GM12878 (cell line): ENCODE measurements around the gene P4HA2. TPM values are rescaled to one million over a fixed set of nuclear protein-coding genes. Genes with fewer than 3 reads are reported as not detected.

Source experiments
- BACH1 ChIP-seq: fragments of 450-650 bp; IDR thresholded peaks from 2 replicates; pipeline ENCODE4 v1.6.1; 2017; ENCODE audit warnings: mild to moderate bottlenecking, borderline replicate concordance
- HCFC1 ChIP-seq: fragments of 150-350 bp; IDR thresholded peaks from 2 replicates; pipeline ENCODE4 v1.6.1; 2014; ENCODE audit warnings: low read length
- HDAC2 ChIP-seq: fragments of 200-600 bp; sonication (generic); IDR thresholded peaks from 2 replicates; pipeline ENCODE4 v1.6.1; 2017
- IRF3 ChIP-seq: fragments of 450-650 bp; IDR thresholded peaks from 2 replicates; pipeline ENCODE4 v1.6.1; 2014; ENCODE audit warnings: mild to moderate bottlenecking
- LARP7 ChIP-seq: fragments of 450-650 bp; IDR thresholded peaks from 2 replicates; pipeline ENCODE4 v1.6.1; 2017; ENCODE audit warnings: mild to moderate bottlenecking
- MYB ChIP-seq: fragments of 150-350 bp; IDR thresholded peaks from 2 replicates; pipeline ENCODE4 v1.6.1; 2014; ENCODE audit warnings: mild to moderate bottlenecking, low read depth, low read length, borderline replicate concordance
- NBN ChIP-seq: fragments of 450-650 bp; IDR thresholded peaks from 2 replicates; pipeline ENCODE4 v1.6.1; 2016
- PAX8 ChIP-seq: fragments of 450-650 bp; IDR thresholded peaks from 2 replicates; pipeline ENCODE4 v1.6.1; 2017; ENCODE audit warnings: mild to moderate bottlenecking, moderate library complexity
- PML ChIP-seq: IDR thresholded peaks from 2 replicates; pipeline ENCODE4 v1.6.1; 2012; ENCODE audit warnings: low read length, inconsistent platforms
- POLR2AphosphoS2 ChIP-seq: IDR thresholded peaks from 2 replicates; pipeline ENCODE4 v1.6.1; 2011; ENCODE audit warnings: low read depth, mild to moderate bottlenecking, low read length, improper control_type of control experiment, moderate library complexity
- RELB ChIP-seq: fragments of 450-650 bp; IDR thresholded peaks from 2 replicates; pipeline ENCODE4 v1.6.1; 2017; ENCODE audit warnings: low read depth, mild to moderate bottlenecking, moderate library complexity
- SP1 ChIP-seq: IDR thresholded peaks from one replicate; pipeline ENCODE4 v1.6.1; 2011; ENCODE audit warnings: low read depth, low read length
- TAF1 ChIP-seq: IDR thresholded peaks from 2 replicates; pipeline ENCODE4 v1.6.1; 2011; ENCODE audit warnings: mild to moderate bottlenecking, low read depth, low read length, borderline replicate concordance
- TBL1XR1 ChIP-seq: IDR thresholded peaks from 2 replicates; pipeline ENCODE4 v1.6.1; 2012; ENCODE audit warnings: low read depth, low read length, improper control_type of control experiment
- ZZZ3 ChIP-seq: IDR thresholded peaks from 2 replicates; pipeline ENCODE4 v1.6.1; 2011; ENCODE audit warnings: low read depth; ENCODE audit not compliant: control insufficient read depth, insufficient read length
- polyA plus RNA-seq, 11 experiments: library from polyadenylated mRNA; depleted of rRNA in 4 of 11; unstranded in 6 of 11; stranded (reverse) in 5 of 11; fragments of >200 nt; fragmentation: Nextera tagmentation in 4 of 11; fragmentation: Illumina TruSeq in 1 of 11; extraction: Ambion mirVana in 4 of 11; extraction: Trizol in 1 of 11; gene quantifications; 1 replicate in 1 of 11; 2 replicates in 10 of 11; pipeline versions ENCODE4 v1.2.1 to v1.2.3, GENCODE V29; 2011 to 2016; ENCODE audit warnings: inconsistent platforms in 2 of 11, missing spikeins in 2 of 11, low read depth in 1 of 11
- total RNA-seq, 4 experiments: library from RNA; depleted of rRNA in 3 of 4; stranded (reverse); fragments of >200 nt in 3 of 4; fragmentation: Illumina TruSeq in 1 of 4; extraction: Trizol in 1 of 4; gene quantifications; 2 replicates each; pipeline versions ENCODE4 v1.2.1 to v1.2.3, GENCODE V29; 2013 to 2021
- TF ChIP-seq, protein P1 (sequence below): fragments of 450-650 bp; formaldehyde crosslinking; IDR thresholded peaks from 2 replicates; pipeline ENCODE4 v1.4.0; 2022; ENCODE audit warnings: mild to moderate bottlenecking, moderate library complexity
- TF ChIP-seq, protein P2 (sequence below): fragments of 450-650 bp; IDR thresholded peaks from 2 replicates; pipeline ENCODE4 v1.6.1; 2017; ENCODE audit warnings: mild to moderate bottlenecking
- TF ChIP-seq, protein P3 (sequence below): fragments of 150-350 bp; IDR thresholded peaks from 2 replicates; pipeline ENCODE4 v1.6.1; 2014; ENCODE audit warnings: mild to moderate bottlenecking, low read depth, low read length
- TF ChIP-seq, protein P4 (sequence below): IDR thresholded peaks from 2 replicates; pipeline ENCODE4 v1.6.1; 2011; ENCODE audit warnings: low read depth, mild to moderate bottlenecking, low read length, moderate library complexity, borderline replicate concordance; ENCODE audit errors: extremely low read depth
- TF ChIP-seq, protein P5 (sequence below): IDR thresholded peaks from 2 replicates; pipeline ENCODE4 v1.6.1; 2011; ENCODE audit warnings: borderline replicate concordance, low read depth, mild to moderate bottlenecking, moderate library complexity, low read length; ENCODE audit not compliant: insufficient read depth, poor library complexity, severe bottlenecking

The P4HA2 gene
- total and polyA plus RNA-seq, 10 of the 15 experiments (the other 5 are each of a cell fraction or from before 2014, with no cell fraction given), result 4.7 to 10.9 (median 7.5) TPM

DNA sequence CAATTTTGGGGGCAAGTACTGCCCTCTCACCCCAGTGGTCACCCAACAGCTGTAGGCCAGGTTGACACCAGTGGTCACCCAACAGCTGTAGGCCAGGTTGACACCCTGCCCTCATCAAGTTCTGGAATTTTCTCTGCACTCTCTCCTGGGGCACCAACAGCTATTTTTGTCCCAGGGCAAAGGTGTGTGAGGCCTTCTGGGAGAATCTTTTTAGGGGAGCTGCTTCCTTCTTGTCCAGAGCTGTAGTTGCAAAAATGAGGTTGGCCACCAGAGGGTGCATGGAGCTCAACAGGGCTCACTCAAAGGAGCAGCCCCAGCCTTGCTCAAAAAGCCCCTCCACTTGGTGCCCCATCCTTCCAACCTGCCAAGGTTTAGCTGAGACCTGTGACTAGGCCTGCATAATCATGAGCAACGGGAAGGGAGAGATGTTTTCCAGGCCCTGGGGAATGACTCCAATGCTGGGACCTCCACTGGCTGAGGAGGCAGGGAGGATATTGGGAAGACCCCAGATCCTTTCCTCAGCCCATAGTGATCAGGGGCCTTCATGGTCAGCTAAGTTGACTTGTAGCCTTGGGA is 10.6 kb upstream of the P4HA2 start (continued):
- TF ChIP-seq, protein P1, sequence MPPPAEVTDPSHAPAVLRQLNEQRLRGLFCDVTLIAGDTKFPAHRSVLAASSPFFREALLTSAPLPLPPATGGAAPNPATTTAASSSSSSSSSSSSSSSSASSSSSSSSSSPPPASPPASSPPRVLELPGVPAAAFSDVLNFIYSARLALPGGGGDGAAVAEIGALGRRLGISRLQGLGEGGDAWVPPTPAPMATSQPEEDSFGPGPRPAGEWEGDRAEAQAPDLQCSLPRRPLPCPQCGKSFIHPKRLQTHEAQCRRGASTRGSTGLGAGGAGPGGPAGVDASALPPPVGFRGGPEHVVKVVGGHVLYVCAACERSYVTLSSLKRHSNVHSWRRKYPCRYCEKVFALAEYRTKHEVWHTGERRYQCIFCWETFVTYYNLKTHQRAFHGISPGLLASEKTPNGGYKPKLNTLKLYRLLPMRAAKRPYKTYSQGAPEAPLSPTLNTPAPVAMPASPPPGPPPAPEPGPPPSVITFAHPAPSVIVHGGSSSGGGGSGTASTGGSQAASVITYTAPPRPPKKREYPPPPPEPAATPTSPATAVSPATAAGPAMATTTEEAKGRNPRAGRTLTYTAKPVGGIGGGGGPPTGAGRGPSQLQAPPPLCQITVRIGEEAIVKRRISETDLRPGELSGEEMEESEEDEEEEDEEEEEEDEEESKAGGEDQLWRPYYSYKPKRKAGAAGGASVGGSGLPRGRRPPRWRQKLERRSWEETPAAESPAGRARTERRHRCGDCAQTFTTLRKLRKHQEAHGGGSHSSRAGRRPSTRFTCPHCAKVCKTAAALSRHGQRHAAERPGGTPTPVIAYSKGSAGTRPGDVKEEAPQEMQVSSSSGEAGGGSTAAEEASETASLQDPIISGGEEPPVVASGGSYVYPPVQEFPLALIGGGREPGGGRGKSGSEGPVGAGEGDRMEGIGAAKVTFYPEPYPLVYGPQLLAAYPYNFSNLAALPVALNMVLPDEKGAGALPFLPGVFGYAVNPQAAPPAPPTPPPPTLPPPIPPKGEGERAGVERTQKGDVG (CRISPR knock-in tag), result no peak
- no peak for TF ChIP-seq PAX8
- TF ChIP-seq POLR2AphosphoS2, result no peak
- TF ChIP-seq BACH1, result no peak
- no peak for TF ChIP-seq HDAC2
- TF ChIP-seq TAF1, result no peak
- TF ChIP-seq MYB, result no peak
- TF ChIP-seq, protein P2, sequence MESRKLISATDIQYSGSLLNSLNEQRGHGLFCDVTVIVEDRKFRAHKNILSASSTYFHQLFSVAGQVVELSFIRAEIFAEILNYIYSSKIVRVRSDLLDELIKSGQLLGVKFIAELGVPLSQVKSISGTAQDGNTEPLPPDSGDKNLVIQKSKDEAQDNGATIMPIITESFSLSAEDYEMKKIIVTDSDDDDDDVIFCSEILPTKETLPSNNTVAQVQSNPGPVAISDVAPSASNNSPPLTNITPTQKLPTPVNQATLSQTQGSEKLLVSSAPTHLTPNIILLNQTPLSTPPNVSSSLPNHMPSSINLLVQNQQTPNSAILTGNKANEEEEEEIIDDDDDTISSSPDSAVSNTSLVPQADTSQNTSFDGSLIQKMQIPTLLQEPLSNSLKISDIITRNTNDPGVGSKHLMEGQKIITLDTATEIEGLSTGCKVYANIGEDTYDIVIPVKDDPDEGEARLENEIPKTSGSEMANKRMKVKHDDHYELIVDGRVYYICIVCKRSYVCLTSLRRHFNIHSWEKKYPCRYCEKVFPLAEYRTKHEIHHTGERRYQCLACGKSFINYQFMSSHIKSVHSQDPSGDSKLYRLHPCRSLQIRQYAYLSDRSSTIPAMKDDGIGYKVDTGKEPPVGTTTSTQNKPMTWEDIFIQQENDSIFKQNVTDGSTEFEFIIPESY, result no peak
- no peak for TF ChIP-seq ZZZ3
- no peak for TF ChIP-seq IRF3
- TF ChIP-seq, protein P3, sequence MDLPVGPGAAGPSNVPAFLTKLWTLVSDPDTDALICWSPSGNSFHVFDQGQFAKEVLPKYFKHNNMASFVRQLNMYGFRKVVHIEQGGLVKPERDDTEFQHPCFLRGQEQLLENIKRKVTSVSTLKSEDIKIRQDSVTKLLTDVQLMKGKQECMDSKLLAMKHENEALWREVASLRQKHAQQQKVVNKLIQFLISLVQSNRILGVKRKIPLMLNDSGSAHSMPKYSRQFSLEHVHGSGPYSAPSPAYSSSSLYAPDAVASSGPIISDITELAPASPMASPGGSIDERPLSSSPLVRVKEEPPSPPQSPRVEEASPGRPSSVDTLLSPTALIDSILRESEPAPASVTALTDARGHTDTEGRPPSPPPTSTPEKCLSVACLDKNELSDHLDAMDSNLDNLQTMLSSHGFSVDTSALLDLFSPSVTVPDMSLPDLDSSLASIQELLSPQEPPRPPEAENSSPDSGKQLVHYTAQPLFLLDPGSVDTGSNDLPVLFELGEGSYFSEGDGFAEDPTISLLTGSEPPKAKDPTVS, result no peak
- TF ChIP-seq PML, result no peak
- no peak for TF ChIP-seq HCFC1
- TF ChIP-seq TBL1XR1, result no peak
- no peak for TF ChIP-seq LARP7
- no peak for TF ChIP-seq SP1
- TF ChIP-seq, protein P4, sequence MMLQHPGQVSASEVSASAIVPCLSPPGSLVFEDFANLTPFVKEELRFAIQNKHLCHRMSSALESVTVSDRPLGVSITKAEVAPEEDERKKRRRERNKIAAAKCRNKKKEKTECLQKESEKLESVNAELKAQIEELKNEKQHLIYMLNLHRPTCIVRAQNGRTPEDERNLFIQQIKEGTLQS, result no peak
- 0 out of 2 replicates have a peak, but pooled peaks have one; percentile 43 for TF ChIP-seq NBN
- TF ChIP-seq RELB, result 0 out of 2 replicates have a peak, but pooled peaks have one; percentile 21
- TF ChIP-seq, protein P5, sequence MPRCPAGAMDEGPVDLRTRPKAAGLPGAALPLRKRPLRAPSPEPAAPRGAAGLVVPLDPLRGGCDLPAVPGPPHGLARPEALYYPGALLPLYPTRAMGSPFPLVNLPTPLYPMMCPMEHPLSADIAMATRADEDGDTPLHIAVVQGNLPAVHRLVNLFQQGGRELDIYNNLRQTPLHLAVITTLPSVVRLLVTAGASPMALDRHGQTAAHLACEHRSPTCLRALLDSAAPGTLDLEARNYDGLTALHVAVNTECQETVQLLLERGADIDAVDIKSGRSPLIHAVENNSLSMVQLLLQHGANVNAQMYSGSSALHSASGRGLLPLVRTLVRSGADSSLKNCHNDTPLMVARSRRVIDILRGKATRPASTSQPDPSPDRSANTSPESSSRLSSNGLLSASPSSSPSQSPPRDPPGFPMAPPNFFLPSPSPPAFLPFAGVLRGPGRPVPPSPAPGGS, result no peak
